ENCODE results near the gene CSAD.
A peak's percentile ranks its signal among the peaks of the same experiment; 100 is the strongest.

Gene CSAD

DNA sequence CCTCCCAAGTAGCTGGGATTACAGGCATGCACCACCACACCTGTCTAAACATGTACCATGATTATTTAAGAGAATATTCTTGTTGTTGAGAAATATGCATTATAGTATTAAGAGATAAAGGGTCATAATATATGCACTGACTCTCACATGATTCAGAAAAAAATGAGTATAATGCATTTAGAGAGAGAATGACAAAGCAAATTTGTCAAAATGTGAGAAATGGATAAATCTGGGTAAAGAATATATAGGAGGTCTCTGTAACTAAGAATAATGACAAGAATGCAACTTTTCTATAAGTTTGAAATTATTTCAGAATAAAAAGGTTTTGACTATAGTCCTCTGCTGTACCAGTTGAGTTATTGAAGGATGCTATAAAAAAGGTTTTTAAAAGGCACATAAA, 28.3 kb downstream of the CSAD start:
- FAIRE-seq (no peak), DNase-seq (ENCODE audit: insufficient read length, low spot score) (no peak)

DNA sequence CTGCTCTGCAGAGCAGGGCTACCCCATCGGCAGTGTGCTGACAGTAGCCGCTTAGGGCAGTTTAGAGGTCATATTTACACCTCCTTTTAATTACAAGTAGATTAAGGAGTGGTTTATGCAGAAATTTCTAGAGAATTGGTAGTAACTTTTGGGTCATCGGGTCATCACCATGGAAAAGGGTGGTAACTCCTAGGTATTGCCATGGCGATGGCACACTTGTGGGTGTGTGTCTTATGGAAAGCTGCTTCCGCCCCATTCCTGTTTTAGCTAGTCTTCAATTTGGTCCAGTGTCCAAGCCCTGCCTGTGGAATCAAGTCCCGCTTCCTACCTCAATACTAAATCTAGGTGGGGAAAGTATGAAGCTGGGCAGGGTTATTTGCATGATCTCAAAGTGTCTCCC, 29.7 kb downstream of the CSAD start:
- FAIRE-seq = no peak
- DNase-seq (ENCODE audit: insufficient read length, low spot score) = no peak

DNA sequence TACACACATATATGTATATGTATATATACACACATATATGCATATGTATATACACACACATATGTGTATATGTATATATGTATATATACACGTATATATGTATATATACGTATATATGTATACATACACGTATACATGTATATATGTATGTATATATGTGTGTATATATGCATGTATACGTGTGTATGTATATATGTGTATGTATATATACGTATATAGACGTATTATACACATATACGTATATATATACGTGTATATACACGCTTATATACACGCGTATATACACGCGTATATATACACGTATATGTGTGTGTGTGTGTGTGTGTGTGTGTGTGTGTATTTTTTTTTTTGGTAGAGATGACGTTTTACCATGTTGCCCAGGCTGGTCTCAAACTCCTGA, 33.1 kb downstream of the CSAD start:
- DNase-seq (ENCODE audit: insufficient read length, low spot score) (no peak), FAIRE-seq (no peak)

DNA sequence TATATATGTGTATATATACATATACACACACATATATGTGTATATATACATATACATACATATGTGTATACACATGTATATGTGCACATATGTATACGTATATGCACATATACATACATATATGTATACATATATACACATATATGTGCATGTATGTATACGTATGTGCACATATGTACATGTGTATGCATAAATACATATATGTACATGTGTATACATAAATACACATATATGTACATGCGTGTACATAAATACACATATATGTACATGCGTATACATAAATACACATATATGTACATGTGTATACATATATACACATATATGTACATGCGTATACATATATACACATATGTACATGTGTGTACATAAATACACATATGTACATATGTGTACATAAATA, 33.5 kb downstream of the CSAD start:
- DNase-seq (ENCODE audit: insufficient read length, low spot score) (no peak), FAIRE-seq (no peak)

DNA sequence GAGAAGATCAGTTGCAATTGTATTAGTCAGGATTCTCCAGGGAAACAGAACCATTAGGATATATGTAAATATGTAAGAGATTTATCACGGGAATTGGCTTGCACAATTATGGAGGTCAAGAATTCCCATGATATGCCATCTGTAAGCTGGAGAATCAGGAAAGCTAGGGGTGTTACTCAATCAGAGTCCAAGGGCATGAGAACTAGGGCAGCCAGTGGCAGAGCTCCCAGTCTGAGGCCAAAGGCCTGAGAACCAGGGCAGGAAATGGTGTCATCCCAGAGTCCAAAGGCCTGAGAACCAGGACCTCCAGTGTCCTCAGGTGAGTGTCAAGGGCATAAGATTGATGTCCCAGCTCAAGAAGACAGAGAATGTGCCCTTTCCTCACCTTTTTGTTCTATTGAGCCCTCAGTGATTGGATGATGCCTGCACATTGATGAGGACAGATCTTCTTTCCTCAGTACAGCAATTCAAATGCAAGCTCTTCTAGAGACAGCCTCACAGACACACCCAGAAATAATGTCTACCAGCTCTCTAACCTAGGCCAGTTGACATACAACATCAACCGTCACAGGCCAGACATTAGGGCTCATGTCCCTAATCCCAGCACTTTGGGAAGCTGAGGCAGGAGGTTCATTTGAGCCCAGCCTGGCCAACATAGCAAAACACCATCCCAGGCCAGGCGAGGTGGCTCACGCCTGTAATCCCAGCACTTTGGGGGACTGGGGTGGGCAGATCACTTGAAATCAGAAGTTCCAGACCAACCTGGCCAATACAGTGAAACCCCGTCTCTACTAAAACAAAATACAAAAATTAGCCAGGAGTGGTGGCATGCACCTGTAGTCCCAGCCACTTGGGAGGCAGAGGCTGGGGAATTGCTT, 35.1 kb downstream of the CSAD start:
- no peak for DNase-seq (ENCODE audit: insufficient read length, low spot score)
- no peak for FAIRE-seq

DNA sequence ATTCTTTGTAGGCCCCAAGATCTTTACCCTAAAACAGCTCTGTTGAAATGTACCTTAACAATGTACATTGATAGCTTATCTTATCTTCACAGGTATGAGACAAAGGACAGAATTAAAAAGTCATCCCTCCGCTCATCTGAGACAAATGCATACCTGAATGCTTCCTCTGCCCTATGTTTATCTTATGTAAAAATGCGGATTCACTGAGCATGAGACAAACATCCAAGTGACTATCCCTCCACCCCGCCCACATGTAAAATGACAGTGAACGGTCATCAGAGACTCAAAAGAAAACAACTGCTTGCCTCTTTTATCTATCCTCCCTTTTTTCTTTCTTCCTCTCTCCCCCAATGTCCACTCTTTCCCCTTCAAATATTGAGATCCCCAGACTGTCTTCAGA, 37.4 kb downstream of the CSAD start:
- FAIRE-seq (no peak), DNase-seq (ENCODE audit: insufficient read length, low spot score) (no peak)

DNA sequence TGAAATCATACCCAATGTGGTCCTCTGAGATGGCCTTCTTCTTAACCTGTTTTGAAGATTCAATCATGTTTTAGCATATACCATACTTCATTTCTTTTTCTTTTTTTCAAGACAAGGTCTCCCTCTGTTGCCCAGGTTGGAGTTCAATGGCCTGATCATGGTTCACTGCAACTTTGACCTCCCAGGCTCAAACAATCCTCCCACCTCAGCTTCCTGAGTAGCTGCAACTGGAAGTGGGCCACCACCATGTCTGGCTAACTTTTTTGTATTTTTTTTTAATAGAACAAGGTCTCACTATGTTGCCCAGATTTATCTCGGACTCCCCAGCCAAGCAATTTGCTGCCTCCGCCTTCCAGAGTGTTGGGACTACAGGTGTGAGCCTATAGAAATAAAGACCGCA, 47.0 kb downstream of the CSAD start:
- FAIRE-seq (no peak), DNase-seq (ENCODE audit: insufficient read length, low spot score) (no peak)

DNA sequence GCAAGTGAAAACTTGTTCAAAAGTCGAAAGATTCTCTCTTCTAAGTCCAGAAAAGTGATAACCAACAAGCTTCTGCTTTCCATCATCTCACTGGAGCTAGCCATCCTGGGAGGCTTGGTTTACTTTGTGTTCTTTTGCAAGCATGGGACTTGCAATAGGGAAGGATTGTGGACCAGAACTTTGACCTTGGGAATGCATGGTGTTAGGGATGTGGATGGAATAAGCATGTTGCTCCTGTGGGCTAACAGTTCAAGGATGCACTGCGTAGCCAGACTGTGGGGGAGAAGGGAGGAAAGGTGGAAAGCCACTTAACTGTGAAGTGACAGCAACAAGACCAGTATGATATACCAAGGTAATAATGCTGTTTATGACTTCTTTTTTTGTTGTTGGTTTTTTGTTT, 48.9 kb downstream of the CSAD start:
- DNase-seq (ENCODE audit: insufficient read length, low spot score) (no peak), FAIRE-seq (no peak)

DNA sequence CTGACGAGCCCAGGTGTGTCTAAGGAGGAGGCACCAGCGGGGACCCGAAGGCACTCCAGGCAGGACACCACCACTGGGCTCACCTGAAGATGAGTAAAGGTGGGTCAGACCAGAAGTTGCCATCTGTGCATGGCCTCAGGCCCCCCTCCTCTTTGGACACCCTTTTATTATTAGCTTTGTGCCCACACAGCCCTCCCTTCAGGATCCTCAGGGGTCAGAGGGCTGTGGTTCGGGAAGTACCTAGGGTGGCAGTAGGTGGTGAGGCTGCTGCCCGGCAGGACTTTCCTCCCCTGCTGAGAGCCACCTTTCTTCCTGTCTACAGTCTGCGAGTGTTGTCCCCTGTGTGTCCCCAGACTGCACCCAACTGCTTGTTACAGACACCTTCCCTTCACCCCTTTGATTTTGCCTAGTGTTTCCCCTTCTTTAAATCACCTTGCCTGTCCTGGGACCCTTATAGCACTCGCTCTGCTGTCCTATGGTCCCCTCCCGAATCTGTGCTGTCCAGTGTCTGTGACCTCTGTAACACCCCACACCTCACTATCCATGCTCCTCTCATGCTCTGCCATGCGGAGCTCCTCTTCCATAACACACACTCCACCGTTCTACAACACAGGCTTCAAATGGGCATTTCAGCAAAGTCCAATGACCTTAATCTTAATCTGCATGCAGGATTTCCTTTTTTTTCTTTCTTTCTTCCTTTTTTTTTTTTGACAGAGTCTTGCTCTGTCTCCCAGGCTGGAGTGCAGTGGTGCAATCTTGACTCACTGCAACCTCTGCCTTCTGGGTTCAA, 51.8 kb downstream of the CSAD start:
- FAIRE-seq = no peak
- no peak for DNase-seq (ENCODE audit: insufficient read length, low spot score)

DNA sequence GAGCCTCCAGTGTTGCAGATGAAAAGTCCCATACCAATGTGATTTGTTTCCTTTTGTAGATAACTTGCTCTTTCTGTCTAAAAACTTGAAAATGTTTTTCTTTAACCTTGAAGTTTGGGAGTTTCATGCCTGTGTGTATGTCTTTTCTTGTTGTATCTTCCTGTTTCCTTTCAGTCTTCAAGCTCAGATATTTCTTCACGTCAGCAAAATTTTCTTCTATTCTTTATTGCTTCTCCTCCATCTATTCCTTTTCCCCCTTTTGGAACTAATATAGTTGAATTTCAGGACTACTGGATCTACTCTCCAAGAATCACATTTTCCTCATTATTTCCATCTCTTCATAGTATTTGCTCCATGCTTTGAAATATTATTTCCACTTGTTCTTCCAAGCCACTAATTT, 53.6 kb downstream of the CSAD start:
- FAIRE-seq (no peak), DNase-seq (ENCODE audit: insufficient read length, low spot score) (no peak)

DNA sequence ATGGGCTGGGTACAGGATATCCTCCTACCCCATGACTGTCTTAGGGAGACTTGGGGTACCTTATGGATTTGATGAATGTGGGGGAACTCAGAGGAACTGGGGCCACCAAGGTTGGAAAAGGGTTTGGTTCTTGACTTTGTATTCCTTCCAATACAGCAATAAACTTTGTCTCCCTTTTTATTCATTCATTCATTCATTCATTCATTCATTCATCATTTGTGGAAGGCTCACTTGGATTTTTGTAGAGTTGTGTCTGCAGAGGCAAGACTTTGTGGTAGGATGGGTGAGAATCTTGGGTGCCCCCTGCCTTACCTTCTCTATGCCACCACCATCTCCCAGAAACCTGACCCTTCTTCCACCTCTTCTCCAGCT, 56.4 kb downstream of the CSAD start:
- DNase-seq (ENCODE audit: insufficient read length, low spot score) (no peak), FAIRE-seq (no peak)

DNA sequence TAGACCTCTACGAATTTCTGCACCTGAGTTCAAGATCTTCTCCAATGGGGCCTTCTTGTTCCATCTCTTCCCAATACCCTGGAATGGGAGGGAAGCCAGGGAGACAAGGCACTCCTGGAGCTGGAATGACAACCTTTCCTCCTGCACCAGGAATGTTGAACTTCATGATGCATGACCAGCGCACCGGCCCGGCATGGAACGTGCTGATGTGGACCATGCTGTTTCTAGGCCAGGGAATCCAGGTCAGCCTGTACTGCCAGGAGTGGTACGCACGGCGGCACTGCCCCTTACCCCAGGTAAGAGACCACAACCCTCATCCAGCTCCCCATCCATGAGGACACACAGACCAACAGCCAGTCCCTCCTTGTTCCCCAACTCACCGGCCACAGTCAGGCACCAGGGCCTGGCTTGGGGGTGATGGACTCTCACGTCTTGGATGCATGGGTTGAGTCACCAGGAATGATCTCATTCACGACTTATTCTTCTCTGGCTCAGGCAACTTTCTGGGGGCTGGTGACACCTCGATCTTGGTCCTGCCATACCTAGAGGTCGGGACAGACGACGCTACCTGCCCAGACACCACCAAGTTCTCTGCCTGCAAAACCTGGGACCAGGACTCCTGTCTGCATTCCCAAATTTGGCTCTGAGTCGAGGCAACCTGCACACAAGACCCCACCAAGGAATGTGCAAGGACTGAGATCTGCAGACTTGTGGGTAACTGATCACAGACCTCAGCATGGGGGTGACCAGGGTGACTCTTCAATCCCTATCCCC, 57.0 kb downstream of the CSAD start:
- FAIRE-seq (peak; percentile 65), DNase-seq (ENCODE audit: insufficient read length, low spot score) (peak; percentile 57)

DNA sequence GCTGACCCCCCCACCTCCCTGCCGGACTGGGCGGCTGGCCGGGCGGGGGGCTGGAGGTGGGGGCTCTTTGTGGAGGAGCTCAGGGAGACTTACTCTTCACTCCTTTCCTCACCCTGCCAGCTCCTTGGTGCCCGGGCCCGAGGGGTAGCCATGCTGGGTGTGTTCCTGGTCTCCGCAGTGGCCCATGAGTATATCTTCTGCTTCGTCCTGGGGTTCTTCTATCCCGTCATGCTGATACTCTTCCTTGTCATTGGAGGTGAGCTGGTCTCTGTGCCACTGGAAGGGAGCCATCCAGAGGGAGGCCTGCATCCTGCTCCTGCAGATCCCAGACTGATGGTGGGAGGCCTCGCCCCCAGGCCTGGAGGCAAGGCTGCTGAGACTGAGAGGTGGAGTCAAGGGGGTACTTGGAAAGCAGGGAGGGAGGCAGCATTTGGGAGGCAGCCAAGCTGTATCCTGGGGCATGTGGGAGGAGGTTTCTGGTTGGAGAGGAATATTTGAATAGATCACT, 57.7 kb downstream of the CSAD start:
- DNase-seq (ENCODE audit: insufficient read length, low spot score) (peak; percentile 45), FAIRE-seq (no peak)

DNA sequence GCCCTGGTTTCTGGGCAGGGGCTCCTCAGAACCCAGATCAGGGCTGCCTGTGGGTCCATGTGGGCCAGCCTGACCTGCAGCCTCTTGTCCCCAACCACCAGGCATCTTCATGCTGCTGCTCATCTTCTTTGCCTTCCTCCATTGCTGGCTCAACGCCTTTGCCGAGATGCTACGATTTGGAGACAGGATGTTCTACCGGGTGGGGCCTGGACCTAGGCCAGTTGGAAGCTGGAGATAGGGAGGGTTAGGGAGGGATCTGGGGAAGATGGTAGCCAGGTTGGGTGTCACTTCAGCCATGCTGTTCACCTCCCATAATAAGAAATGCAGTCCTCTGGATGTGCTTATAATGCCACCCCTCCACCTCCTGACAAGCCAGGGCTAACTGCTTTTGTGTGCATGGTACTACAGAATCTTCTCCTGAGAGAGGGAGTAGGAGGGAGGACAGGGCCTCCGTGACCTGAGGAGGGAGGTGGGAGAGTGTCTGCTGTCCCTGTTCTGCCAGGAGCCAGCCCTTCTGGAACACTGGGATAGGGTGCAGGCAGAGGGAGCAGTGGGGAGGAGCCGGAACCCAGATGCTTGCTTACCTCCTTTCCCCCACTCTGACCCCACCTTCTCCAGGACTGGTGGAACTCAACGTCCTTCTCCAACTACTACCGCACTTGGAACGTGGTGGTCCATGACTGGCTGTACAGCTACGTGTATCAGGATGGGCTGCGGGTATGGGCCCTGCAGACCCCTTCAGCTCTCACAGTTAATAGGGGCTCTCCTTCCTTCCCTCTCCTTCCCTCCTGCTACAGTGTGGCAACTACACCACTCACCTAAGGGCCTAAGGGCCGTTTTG, 59.8 kb downstream of the CSAD start:
- DNase-seq (ENCODE audit: insufficient read length, low spot score) (no peak), FAIRE-seq (no peak)

DNA sequence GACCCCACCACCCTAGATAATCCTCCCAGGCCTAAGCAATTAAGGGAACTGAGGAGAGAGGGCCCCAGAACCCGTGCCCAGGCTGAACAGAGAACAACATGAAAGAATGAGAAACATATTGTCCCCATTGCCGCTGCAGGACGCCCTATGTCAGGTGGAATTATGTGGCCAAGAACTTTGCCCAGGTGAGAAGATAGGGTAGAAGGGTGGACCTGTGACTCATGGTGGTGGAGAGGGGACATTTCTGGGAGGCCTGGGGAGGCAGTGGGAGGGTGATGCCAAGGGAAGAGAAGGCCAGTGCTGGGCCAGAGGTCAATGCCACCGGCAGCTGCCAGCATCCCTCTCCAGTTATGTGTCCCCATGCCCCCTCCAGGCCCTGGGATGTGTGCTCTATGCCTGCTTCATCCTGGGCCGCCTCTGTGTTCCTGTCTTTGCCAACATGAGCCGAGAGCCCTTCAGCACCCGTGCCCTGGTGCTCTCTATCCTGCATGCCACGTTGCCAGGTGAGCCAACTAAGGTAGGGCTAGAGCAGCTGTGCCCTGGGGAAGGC, 61.9 kb downstream of the CSAD start:
- FAIRE-seq (no peak), DNase-seq (ENCODE audit: insufficient read length, low spot score) (no peak)

DNA sequence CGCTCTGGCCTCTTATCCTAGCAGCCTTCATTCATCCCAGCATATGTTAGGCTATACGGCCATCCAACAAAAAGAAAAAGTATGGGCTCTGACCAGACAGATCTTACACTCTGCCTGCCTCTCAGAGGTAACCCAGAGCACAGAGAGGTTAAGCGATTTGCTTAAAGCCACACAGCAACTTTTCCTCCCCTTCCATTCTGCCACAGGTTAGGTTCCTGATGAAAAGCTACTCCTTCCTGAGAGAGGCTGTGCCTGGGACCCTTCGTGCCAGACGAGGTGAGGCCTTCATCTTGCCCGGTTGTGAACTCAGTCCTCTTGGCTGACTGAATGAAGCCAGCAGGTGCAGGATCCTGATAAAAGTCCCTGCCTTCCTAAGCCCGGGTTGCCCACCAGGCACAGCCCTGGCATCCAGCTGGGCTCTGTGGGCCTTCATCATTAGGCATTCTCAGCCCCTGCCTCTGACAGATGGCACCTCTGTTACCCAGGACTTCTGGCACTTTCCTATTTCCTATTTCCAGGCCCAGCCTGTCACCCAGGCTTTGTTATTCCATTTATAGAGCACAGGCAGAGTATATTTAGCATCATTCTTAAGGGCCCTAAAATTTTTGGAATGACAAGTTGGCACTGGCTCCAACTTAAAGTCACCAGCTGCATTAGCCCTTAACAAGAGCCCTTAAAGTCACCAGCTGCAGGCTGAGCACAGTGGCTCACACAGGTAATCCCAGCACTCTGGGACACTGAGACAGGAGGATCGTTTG, 64.7 kb downstream of the CSAD start:
- FAIRE-seq = no peak
- DNase-seq (ENCODE audit: insufficient read length, low spot score) = no peak

DNA sequence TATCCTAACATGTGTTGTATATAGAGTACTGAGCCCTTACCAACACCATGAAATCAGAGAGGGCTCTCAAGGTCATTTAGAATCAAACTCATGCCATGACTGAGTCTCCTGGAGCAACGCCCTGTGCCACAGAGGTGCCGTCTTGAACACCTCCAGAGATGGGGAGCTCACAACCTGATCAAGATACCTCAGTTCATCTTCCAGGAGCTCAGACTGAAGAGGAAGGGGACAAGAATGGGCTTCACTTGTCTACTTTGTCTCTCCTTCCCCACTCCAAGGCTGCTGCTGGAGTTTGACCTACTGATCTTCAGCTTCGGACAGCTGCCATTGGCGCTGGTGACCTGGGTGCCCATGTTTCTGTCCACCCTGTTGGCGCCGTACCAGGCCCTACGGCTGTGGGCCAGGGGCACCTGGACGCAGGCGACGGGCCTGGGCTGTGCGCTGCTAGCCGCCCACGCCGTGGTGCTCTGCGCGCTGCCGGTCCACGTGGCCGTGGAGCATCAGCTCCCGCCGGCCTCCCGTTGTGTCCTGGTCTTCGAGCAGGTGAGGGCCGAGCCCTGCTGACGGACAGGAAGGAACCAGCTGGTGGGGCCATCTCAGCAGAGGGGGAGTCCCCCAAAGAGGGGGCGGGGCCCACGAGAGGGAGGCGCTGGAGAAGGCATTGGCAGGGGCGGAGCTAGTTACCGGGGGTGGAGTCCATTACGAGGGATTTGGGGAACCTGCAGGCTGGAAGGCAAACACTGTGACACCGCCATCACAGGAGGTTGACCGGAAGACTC, 65.4 kb downstream of the CSAD start:
- no peak for DNase-seq (ENCODE audit: insufficient read length, low spot score)
- no peak for FAIRE-seq

DNA sequence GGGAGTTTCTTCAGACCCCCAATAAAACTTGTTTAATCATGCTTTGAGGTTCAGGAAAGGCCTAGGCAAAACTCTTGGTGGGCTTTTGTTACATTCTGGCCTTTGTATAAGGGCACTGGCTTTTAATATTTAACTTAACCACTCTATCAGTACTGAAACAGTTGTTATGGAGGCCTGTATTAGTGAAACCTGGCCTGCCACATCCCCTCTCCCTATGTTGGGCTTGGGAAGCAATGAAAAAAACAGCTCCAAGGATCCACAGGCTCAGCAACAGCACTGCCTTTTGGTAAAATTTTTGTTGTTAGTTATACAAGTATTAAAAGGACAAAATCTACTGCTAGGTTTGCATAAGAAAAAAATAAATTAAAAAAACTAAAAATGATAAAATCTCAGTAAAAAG, 66.8 kb downstream of the CSAD start:
- DNase-seq (ENCODE audit: insufficient read length, low spot score) = no peak
- no peak for FAIRE-seq

Data from HTR-8/SVneo (cell line).